Central memory CD4-positive, alpha-beta T cell (primary cell): ENCODE measurements around the gene B4GALNT3.
A peak's percentile ranks its signal among the peaks of the same experiment; 100 is the strongest.

ENCODE experiments used
- DNase-seq: peaks from one replicate; pipeline ENCODE4 v3.0.0; 2022

Gene B4GALNT3

DNA sequence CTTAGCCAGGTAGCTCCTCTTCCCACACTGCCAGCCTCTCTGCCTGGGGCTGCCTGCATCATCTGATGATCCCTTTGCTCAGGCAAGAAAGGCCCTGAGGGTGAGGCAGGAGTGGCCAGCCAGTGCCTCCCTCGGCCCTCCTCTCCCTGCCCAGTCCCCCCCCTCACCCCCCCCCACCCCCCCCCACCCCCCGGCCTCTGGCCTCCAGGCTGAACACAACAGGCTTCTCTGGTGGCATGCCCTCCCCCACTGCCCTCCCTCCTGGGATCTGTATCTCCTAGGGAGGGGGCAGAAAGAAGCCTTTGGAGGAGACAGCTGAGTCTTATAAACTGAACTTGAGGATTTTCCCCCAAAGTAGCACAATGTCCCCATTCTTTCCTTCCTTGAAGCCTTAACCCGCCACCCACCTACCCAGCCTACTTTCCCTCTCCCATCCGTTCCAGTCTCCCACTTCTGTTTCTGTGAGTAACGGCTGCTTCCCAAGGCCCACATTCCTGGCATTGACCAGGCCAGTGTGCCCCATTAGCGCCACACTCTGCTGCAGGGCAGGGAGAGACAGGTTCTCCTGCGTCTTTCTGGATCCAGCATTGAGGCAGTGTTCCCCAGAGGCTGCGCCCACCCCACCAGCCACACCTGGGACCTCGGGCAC is 82.1 kb downstream of the B4GALNT3 start:
- no peak for DNase-seq

DNA sequence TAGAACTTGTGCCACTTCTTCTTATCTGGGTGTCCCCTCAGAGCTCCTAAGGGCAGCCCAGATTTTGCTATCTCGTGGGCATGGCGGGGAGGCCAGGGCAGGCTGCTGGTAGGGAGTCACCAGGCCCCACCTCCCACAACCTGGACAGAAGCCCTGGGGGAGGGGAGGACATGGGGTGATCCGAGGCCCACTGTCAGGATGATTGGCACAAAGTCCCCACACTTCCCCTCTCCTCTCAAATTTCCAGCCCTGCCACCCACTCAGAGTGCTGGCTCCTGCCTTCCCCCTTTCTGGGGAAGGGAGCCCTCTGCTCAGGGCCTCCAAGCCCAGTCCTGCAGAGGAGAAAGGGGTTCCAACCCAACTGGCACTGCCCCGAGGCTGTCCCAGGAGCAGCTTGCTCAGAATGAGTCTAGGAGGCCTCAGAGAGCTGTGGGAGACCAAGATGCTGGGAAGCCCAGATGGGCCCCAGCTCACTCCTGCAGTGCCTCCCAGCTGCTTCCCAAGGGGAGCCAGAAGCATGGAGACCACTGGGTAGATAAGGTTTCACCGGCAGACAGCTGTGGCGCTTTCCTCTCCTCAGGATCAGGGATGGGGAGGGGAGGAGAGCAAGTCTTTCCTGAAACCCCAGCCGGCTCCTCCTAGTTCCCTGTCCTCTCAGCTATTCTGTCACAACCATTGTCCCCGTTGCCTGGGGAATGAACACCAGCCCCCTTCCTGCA is 82.8 kb downstream of the B4GALNT3 start:
- DNase-seq: no peak

- DNase-seq: no peak
Measured at GRCh38 chr12:543114-543451, 83.3 kb downstream of the B4GALNT3 start.

DNA sequence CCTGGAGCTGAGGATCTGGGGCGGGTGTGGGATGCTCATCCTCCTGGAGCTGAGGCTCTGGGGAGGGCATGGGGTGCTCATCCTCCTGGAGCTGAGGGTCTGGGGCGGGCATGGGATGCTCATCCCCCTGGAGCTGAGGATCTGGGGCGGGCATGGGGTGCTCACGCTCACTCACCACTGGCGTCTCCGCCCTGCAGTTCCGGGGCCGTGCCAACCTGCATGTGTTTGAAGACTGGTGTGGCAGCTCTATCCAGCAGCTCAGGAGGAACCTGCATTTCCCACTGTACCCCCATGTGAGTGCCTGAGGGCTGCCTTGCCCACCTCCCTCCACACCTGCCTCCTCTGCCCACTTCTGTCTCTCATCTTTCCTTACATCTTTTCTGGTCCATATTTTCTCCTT is 84.4 kb downstream of the B4GALNT3 start:
- no peak for DNase-seq

GRCh38 chr12:544941-545635 is 85.3 kb downstream of the B4GALNT3 start:
- no peak for DNase-seq

DNA sequence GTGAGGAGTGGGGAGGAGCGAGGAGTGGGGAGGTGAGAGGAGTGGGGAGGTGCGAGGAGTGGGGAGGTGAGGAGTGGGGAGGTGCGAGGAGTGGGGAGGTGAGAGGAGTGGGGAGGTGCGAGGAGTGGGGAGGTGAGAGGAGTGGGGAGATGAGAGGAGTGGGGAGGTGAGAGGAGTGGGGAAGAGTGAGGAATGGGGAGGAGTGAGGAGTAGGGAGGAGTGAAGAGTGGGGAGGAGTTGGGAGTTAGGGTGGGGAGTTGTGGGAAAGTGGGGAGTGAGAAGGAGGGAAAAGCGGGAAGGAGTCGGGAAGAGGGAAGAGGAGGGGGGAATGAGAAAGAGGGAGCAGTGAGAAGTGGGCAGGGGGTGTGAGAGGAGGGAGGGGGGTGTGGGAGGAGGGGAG is 86.1 kb downstream of the B4GALNT3 start:
- DNase-seq: no peak

DNA sequence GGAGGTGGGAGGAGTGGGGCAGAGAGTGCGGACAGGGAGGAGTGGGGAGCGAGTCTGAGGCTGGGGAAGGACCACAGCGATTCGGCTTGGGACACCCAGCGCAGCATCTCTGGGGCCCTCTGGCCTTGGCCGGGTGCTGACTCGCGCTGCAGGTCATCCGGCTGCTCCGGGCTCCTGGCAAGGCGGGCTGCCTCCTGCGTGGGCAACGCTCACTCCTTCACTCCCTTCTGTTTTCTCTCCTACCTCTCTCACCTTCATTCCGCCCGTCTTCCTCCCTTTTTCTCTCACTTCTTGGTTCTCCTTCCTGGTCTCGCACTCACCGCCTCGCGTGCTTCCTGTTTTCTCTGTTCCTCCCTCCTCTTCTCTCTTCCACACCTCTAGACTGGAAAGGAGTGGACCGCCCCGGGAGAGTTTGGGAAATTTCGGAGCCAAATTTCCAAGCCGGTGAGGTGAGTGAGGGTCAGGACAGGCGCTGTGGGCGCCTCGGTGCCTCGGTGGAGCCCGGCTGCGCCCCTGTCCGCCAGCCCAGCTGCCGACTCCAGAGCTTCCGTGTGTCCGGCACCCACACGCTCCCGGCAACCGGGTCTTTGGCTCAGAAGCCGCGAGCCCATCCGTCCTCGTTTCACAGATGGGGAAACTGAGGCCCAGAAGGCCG is 86.7 kb downstream of the B4GALNT3 start:
- DNase-seq: no peak

DNA sequence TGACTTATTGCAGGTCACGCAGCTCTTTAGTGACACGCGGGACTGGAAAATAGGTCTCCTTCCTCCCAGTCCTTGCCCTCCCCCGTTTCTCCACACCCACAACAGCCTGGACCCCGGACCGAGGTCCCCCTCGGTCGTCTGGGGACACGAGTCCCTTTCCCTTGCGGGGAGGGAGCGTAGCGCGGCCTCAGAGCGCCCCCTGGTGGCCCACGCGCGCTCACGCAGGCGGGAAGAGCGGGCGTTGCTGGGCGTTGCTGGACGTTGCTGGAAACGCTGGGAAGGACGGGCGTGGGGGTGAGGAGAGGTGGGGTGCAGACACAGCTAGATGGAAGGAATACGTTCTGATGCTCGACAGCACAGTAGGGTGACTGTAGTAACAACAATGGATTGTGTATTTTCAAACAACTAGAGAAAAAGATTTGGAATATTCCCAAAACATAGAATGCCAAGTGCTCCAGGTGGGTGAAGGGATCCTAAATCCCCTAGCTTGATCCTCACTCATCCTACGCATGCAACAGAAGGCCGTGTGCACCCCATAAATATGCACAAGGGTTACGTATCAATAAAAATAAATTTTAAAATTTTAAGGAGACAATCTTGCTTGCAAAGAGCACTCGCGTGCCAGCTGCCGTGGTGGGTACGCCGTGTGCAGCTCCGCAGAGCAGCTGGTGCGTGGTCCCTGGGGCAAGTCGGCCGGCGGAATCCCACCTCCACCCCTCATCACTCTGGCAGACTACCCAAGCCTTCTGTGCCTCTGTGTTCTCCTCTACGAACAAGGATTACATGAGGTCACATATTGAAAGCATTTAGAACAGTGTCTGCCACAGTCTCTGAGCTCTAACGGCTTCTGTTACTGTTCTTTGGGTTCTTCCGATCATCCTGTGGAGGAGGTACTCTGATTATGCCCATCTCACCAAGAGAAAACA is 87.4 kb downstream of the B4GALNT3 start:
- peak; percentile 52 for DNase-seq

- DNase-seq: no peak
Measured at GRCh38 chr12:547883-548470, 88.2 kb downstream of the B4GALNT3 start.

DNA sequence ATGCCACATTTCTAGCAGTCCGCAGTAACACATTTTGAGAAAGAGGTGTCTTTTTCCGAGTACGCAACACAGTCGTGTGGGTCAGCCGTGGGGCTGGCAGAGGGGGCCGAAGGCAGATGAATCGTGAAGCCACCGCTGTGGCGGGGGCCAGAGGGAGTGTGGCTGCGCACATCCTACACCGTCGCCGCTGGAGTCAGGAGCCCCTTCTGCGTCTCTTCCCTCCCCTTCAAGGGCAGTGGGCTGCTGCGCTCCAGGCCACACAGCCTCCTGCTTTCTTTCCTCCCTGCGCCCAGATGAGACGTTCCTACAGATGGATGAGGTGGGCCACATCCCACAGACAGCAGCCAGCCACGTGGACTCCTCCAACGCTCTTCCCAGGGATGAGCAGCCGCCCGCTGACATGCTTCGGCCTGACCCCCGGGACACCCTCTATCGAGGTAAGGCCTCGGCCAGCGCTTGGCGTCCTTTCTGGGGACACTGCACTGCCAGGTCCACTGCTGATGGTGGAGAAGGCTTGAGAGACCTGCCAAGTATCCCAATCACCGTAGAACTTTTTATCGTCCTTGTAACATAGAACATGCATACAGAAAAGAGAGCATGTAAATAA is 89.8 kb downstream of the B4GALNT3 start:
- DNase-seq: no peak

- DNase-seq: no peak
Measured at GRCh38 chr12:550473-551260, 90.9 kb downstream of the B4GALNT3 start.

DNA sequence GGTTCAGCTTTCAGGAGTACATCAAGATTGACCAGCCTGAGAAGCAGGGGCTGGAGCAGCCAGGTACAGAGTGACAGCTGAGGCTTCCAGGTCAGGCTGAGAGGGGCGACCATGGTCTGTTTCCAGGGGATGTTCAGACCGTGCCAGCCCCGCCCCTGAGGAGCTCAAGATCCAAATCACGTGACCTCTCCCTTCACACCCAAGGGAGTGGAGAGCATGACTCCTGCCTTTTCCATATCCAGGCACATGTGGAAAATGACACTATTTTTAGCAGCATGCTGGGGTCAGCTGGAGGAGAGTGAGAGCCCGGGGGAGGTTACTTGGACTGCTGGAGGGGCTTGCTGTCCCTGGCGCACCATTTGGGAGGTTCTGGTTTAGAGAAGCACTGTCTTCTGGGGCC is 92.7 kb downstream of the B4GALNT3 start:
- no peak for DNase-seq

DNA sequence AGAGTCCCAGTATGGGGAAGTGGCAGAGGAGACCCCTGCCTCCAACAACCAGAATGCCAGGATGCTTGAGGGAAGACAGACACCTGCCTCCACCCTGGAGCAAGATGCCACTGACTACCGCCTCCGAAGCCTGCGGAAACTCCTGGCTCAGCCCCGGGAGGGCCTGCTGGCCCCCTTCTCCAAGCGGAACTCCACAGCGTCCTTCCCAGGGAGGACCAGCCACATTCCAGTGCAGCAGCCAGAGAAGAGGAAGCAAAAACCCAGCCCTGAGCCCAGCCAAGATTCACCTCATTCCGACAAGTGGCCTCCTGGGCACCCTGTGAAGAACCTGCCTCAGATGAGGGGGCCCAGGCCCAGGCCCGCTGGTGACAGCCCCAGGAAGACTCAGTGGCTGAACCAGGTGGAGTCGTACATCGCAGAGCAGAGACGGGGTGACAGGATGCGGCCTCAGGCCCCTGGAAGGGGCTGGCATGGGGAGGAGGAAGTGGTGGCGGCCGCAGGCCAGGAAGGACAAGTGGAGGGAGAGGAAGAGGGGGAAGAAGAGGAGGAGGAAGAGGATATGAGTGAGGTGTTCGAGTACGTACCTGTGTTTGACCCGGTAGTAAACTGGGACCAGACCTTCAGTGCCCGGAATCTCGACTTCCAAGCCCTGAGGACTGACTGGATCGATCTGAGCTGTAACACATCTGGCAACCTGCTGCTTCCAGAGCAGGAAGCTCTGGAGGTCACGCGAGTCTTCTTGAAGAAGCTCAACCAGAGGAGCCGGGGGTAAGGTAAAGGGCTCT is 93.7 kb downstream of the B4GALNT3 start:
- peak; percentile 55 for DNase-seq

DNA sequence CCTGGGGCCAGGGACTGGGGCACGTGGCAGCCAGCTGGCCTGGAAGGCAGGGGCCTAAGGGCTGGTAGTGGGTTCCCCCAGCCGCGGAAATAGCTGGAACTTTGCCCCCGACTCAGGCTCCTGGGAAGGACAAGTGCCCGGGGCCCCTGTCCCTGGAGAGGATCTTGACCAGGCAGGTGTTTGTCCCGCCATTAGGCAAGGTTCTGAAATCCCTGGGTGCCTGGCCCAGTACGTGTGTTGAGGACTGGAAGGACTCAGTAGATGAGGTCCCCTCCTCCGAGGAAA is 94.2 kb downstream of the B4GALNT3 start:
- DNase-seq: no peak

GRCh38 chr12:556498-556897 is 96.8 kb downstream of the B4GALNT3 start:
- DNase-seq: no peak

- no peak for DNase-seq
Measured at GRCh38 chr12:558580-558979, 98.8 kb downstream of the B4GALNT3 start.

- DNase-seq: no peak
Measured at GRCh38 chr12:559208-559905, 99.6 kb downstream of the B4GALNT3 start.

DNA sequence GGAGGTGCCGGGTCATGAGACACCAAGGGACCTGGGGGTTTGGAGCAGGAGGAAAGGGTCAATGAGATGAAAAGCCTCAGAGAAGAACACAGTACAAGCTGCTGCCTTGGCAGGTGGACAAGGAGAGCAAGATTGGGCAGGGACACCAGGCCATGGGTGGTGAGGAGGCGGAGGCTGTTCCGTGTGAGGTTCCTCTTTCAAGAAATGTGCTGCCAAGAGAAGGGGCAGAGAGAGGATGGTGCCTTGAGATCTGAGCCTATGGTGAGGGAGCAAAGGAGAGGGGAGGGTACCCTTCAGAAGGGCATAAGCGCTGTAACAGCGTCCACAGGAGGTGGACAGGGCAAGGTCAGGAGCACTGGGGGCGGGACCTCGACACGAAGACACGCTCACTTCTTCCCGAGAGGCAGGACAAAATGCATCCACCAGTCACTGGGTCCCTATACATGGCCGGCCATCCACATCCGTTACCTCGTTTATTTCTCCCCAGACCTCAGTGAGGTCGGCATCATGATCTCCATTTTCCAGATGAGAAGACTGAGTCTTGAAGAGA is 100.2 kb downstream of the B4GALNT3 start:
- DNase-seq: no peak

GRCh38 chr12:560691-561390 is 101.1 kb downstream of the B4GALNT3 start:
- DNase-seq: no peak
